Liver (tissue), 9 donors: ENCODE results near the gene AKAP7. TPM values are rescaled to one million over a fixed set of nuclear protein-coding genes. Genes with fewer than 3 reads are reported as not detected.

ENCODE experiments used
- DNase-seq: peaks from one replicate; pipeline ENCODE4 v3.0.0-alpha.2; 2017; ENCODE audit warnings: low spot score
- H3K27ac ChIP-seq, 2 donors: one replicate each; pipeline ENCODE4 v1.7.0; 2013; ENCODE audit warnings: inconsistent platforms in 2 of 2, low read length in 2 of 2, control low read depth in 1 of 2, low read depth in 1 of 2, mild to moderate bottlenecking in 1 of 2
- H3K27me3 ChIP-seq, 4 donors: one replicate each; pipeline versions ENCODE4 v1.6.1 to v1.7.0; 2013; ENCODE audit warnings: low read length in 3 of 4, inconsistent platforms in 1 of 4, mild to moderate bottlenecking in 1 of 4, moderate library complexity in 1 of 4; ENCODE audit not compliant: control insufficient read depth in 4 of 4, insufficient read depth in 4 of 4
- H3K36me3 ChIP-seq, 4 donors: one replicate each; pipeline versions ENCODE4 v1.6.1 to v1.7.0; 2013; ENCODE audit warnings: low read length in 3 of 4, mild to moderate bottlenecking in 3 of 4, low read depth in 1 of 4, moderate library complexity in 1 of 4; ENCODE audit not compliant: control insufficient read depth in 4 of 4, insufficient read depth in 3 of 4
- H3K4me1 ChIP-seq, 4 donors: one replicate each; pipeline versions ENCODE4 v1.6.1 to v1.7.0; 2013; ENCODE audit warnings: low read length in 3 of 4, mild to moderate bottlenecking in 3 of 4, moderate library complexity in 1 of 4; ENCODE audit not compliant: control insufficient read depth in 4 of 4, insufficient read depth in 4 of 4
- H3K4me3 ChIP-seq, 3 donors: one replicate each; pipeline versions ENCODE4 v1.6.1 to v1.7.0; 2013; ENCODE audit warnings: low read length in 3 of 3, control low read depth in 1 of 3, low read depth in 1 of 3, mild to moderate bottlenecking in 1 of 3
- H3K9ac ChIP-seq, 2 donors: one replicate each; pipeline ENCODE4 v1.7.0; 2013; ENCODE audit warnings: low read length in 2 of 2, mild to moderate bottlenecking in 2 of 2, moderate library complexity in 2 of 2, control low read depth in 1 of 2, low read depth in 1 of 2
- H3K9me3 ChIP-seq, 4 donors: one replicate each; pipeline versions ENCODE4 v1.6.1 to v1.7.0; 2013; ENCODE audit warnings: low read length in 3 of 4; ENCODE audit not compliant: control insufficient read depth in 4 of 4
- EGR1 ChIP-seq, 2 donors: IDR thresholded peaks; 2 replicates each; pipeline ENCODE4 v1.6.1; 2016 to 2018; ENCODE audit warnings: antibody characterized with exemption in 2 of 2, low read depth in 2 of 2
- GABPA ChIP-seq, 2 donors: IDR thresholded peaks in 1 of 2; conservative IDR thresholded peaks in 1 of 2; 2 replicates each; pipeline ENCODE4 v1.6.1; 2016; ENCODE audit warnings: antibody characterized with exemption in 2 of 2, mild to moderate bottlenecking in 1 of 2, moderate library complexity in 1 of 2
- HNF4A ChIP-seq, 2 donors: conservative IDR thresholded peaks; 2 replicates each; pipeline ENCODE4 v1.6.1; 2016; ENCODE audit warnings: antibody characterized with exemption in 2 of 2, mild to moderate bottlenecking in 2 of 2
- HNF4G ChIP-seq: IDR thresholded peaks from 2 replicates; pipeline ENCODE4 v1.6.1; 2016; ENCODE audit warnings: antibody characterized with exemption
- JUND ChIP-seq, 2 donors: IDR thresholded peaks; 2 replicates each; pipeline ENCODE4 v1.6.1; 2016; ENCODE audit warnings: antibody characterized with exemption in 2 of 2
- NR2F2 ChIP-seq: IDR thresholded peaks from 2 replicates; pipeline ENCODE4 v1.6.1; 2016; ENCODE audit warnings: antibody characterized with exemption
- RAD21 ChIP-seq, 2 donors: IDR thresholded peaks; 2 replicates each; pipeline ENCODE4 v1.6.1; 2016; ENCODE audit warnings: antibody characterized with exemption in 2 of 2, mild to moderate bottlenecking in 2 of 2
- RXRA ChIP-seq, 2 donors: IDR thresholded peaks; 2 replicates each; pipeline ENCODE4 v1.6.1; 2017 to 2018; ENCODE audit warnings: antibody characterized with exemption in 2 of 2, mild to moderate bottlenecking in 1 of 2
- SP1 ChIP-seq: IDR thresholded peaks from 2 replicates; pipeline ENCODE4 v1.6.1; 2018; ENCODE audit warnings: antibody characterized with exemption, mild to moderate bottlenecking
- TAF1 ChIP-seq: conservative IDR thresholded peaks from 2 replicates; pipeline ENCODE4 v1.6.1; 2016; ENCODE audit warnings: antibody characterized with exemption, mild to moderate bottlenecking
- YY1 ChIP-seq: IDR thresholded peaks from 2 replicates; pipeline ENCODE4 v1.6.1; 2016; ENCODE audit warnings: antibody characterized with exemption, mild to moderate bottlenecking
- WGBS: extraction: QIAGEN DNeasy Blood & Tissue Kit; methylation state at CpG from one replicate; pipeline ENCODE4 v1.1.7; 2013; 5-methylcytosine and 5-hydroxymethylcytosine counted together
- polyA plus RNA-seq, 2 donors: library from polyadenylated mRNA; stranded (reverse) in 1 of 2; unstranded in 1 of 2; fragments of 200-250 nt in 1 of 2; fragments of >200 nt in 1 of 2; fragmentation: Nextera tagmentation in 1 of 2; extraction: Ambion mirVana in 1 of 2; gene quantifications; one replicate each; pipeline versions ENCODE4 v1.2.1 to v1.2.3, GENCODE V29; 2013 to 2015
- total RNA-seq, 2 donors: library from RNA; depleted of rRNA; stranded (reverse); fragments of >200 nt; gene quantifications; one replicate each; pipeline ENCODE4 v1.2.3, GENCODE V29; 2014
- TF ChIP-seq, protein P1 (sequence below): IDR thresholded peaks from 2 replicates; pipeline ENCODE4 v1.6.1; 2016; ENCODE audit warnings: antibody characterized with exemption
- TF ChIP-seq, protein P2 (sequence below): IDR thresholded peaks from 2 replicates; pipeline ENCODE4 v1.6.1; 2016; ENCODE audit warnings: antibody characterized with exemption, mild to moderate bottlenecking
- TF ChIP-seq, protein P3 (sequence below): IDR thresholded peaks from 2 replicates; pipeline ENCODE4 v1.6.1; 2016; ENCODE audit warnings: antibody characterized with exemption
- TF ChIP-seq, protein P4 (sequence below): fragments of 150-350 bp; IDR thresholded peaks from 2 replicates; pipeline ENCODE4 v1.5.1; 2017; ENCODE audit warnings: improper control_type of control experiment, low read depth, low read length; ENCODE audit not compliant: missing input control
- TF ChIP-seq, protein P5 (sequence below): IDR thresholded peaks from 2 replicates; pipeline ENCODE4 v1.6.1; 2016; ENCODE audit warnings: antibody characterized with exemption
- donor health status: healthy.
- donor health status: healthy.
- donor health status: healthy.
- donor health status: healthy.
- donor health status: healthy.

AKAP7 gene
- total and polyA plus RNA-seq, 4 donors = 7.9 to 25.4 (median 17.7) TPM

DNA sequence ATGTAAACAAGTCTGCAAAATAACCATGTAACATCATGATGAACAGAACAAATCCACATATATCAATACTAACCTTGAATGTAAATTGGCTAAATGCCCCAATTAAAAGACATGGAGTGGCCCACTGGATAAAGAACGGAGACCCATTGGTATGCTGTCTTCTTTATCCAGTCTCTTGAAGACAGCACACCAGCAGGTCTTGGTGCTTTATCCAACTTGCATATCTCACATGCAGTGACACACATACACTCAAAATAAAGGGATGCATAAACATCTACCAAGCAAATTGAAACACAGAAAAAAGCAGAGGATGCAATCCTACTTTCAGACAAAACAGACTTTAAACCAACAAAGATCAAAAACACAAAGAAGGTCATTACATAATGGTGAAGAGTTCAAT, 41.9 kb upstream of the AKAP7 start (continued):
- TF ChIP-seq GABPA (IDR thresholded peaks at IDR 0.05 in 1 of 2, conservative IDR thresholded peaks at IDR 0.05 in 1 of 2) = no peak
- no peak for TF ChIP-seq EGR1 (IDR thresholded peaks at IDR 0.05; ENCODE audit: low read depth in 2 of 2)
- no peak for TF ChIP-seq SP1
- no peak for TF ChIP-seq JUND (IDR thresholded peaks at IDR 0.05)
- no peak for TF ChIP-seq HNF4G
- TF ChIP-seq, protein P1, sequence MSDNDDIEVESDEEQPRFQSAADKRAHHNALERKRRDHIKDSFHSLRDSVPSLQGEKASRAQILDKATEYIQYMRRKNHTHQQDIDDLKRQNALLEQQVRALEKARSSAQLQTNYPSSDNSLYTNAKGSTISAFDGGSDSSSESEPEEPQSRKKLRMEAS = no peak

DNA sequence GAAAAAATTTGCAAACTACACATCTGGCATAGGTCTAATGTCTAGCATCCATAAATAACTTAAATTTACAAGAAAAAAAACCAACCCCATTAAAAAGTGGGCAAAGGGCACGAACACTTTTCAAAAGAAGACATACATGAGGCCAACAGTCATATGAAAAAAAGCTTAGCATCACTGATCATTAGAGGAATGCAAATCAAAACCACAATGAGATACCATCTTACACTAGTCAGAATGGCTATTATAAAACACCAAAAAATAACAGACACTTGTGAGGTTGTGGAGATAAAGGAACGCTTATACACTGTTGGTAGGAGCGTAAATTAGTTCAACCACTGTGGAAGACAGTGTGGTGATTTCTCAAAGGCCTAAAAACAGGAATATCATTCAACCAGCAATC, 38.5 kb upstream of the AKAP7 start:
- 93% methylated on average over 3 of the region's 3 CpGs for WGBS
- Histone ChIP-seq H3K27ac (no peak overlapping the region), H3K4me3 (no peak overlapping the region), H3K27me3 (no peaks in the 10 kb centered on the region), H3K36me3 (no peaks in the 10 kb centered on the region), H3K9me3 (peaks cover 0 to 5% (median 0%) of the 10 kb centered on the region in 4 donors), H3K4me1 (no peaks in the 10 kb centered on the region), H3K9ac (no peak overlapping the region)
- DNase-seq = no peak
- TF ChIP-seq SP1 (no peak), NR2F2 (no peak), YY1 (no peak), RXRA (IDR thresholded peaks at IDR 0.05) (no peak), GABPA (IDR thresholded peaks at IDR 0.05 in 1 of 2, conservative IDR thresholded peaks at IDR 0.05 in 1 of 2) (no peak), RAD21 (IDR thresholded peaks at IDR 0.05) (no peak), TAF1 (no peak), HNF4A (conservative IDR thresholded peaks at IDR 0.05) (no peak), HNF4G (no peak)
- TF ChIP-seq, protein P2, sequence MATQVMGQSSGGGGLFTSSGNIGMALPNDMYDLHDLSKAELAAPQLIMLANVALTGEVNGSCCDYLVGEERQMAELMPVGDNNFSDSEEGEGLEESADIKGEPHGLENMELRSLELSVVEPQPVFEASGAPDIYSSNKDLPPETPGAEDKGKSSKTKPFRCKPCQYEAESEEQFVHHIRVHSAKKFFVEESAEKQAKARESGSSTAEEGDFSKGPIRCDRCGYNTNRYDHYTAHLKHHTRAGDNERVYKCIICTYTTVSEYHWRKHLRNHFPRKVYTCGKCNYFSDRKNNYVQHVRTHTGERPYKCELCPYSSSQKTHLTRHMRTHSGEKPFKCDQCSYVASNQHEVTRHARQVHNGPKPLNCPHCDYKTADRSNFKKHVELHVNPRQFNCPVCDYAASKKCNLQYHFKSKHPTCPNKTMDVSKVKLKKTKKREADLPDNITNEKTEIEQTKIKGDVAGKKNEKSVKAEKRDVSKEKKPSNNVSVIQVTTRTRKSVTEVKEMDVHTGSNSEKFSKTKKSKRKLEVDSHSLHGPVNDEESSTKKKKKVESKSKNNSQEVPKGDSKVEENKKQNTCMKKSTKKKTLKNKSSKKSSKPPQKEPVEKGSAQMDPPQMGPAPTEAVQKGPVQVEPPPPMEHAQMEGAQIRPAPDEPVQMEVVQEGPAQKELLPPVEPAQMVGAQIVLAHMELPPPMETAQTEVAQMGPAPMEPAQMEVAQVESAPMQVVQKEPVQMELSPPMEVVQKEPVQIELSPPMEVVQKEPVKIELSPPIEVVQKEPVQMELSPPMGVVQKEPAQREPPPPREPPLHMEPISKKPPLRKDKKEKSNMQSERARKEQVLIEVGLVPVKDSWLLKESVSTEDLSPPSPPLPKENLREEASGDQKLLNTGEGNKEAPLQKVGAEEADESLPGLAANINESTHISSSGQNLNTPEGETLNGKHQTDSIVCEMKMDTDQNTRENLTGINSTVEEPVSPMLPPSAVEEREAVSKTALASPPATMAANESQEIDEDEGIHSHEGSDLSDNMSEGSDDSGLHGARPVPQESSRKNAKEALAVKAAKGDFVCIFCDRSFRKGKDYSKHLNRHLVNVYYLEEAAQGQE = no peak
- TF ChIP-seq, protein P3, sequence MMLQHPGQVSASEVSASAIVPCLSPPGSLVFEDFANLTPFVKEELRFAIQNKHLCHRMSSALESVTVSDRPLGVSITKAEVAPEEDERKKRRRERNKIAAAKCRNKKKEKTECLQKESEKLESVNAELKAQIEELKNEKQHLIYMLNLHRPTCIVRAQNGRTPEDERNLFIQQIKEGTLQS = no peak
- TF ChIP-seq, protein P4, sequence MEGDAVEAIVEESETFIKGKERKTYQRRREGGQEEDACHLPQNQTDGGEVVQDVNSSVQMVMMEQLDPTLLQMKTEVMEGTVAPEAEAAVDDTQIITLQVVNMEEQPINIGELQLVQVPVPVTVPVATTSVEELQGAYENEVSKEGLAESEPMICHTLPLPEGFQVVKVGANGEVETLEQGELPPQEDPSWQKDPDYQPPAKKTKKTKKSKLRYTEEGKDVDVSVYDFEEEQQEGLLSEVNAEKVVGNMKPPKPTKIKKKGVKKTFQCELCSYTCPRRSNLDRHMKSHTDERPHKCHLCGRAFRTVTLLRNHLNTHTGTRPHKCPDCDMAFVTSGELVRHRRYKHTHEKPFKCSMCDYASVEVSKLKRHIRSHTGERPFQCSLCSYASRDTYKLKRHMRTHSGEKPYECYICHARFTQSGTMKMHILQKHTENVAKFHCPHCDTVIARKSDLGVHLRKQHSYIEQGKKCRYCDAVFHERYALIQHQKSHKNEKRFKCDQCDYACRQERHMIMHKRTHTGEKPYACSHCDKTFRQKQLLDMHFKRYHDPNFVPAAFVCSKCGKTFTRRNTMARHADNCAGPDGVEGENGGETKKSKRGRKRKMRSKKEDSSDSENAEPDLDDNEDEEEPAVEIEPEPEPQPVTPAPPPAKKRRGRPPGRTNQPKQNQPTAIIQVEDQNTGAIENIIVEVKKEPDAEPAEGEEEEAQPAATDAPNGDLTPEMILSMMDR = no peak
- TF ChIP-seq, protein P5, sequence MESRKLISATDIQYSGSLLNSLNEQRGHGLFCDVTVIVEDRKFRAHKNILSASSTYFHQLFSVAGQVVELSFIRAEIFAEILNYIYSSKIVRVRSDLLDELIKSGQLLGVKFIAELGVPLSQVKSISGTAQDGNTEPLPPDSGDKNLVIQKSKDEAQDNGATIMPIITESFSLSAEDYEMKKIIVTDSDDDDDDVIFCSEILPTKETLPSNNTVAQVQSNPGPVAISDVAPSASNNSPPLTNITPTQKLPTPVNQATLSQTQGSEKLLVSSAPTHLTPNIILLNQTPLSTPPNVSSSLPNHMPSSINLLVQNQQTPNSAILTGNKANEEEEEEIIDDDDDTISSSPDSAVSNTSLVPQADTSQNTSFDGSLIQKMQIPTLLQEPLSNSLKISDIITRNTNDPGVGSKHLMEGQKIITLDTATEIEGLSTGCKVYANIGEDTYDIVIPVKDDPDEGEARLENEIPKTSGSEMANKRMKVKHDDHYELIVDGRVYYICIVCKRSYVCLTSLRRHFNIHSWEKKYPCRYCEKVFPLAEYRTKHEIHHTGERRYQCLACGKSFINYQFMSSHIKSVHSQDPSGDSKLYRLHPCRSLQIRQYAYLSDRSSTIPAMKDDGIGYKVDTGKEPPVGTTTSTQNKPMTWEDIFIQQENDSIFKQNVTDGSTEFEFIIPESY = no peak
- TF ChIP-seq, protein P1 = no peak
